A549 (cell line): Measurements from ENCODE around the gene AQP7. TPM values are rescaled to one million over a fixed set of nuclear protein-coding genes. Genes with fewer than 3 reads are reported as not detected.

Experiments used
- ATAC-seq, 2 experiments: fragments of 200-7000 bp in 1 of 2; fragments of >200 bp in 1 of 2; cut with Nextera tagmentation in 1 of 2; cut with Tn5 transposase in 1 of 2; 3 replicates each; pipeline versions ENCODE4 v1.8.0 to v1.9.1; 2018 to 2020; ENCODE audit warnings: mild to moderate bottlenecking in 1 of 2, moderate library complexity in 1 of 2
- CTCF ChIA-PET: fragments of 300-600 bp; sonication (Branson Sonifier 250); formaldehyde crosslinking; extraction: SDS; loops from one replicate; lab custom pipeline; 2021; ENCODE audit warnings: antibody characterized with exemption, inconsistent platforms; lab: Yijun Ruan, JAX
- POLR2A ChIA-PET: fragments of 350-600 bp; formaldehyde crosslinking; extraction: SDS; loops from one replicate; lab custom pipeline; 2021; ENCODE audit warnings: antibody characterized with exemption, inconsistent platforms; lab: Yijun Ruan, JAX
- DNase-seq, 2 experiments: peaks; one replicate each; pipeline versions ENCODE4 v3.0.0 to v3.0.0-alpha.2; 2011 to 2016; ENCODE audit warnings: low read depth in 1 of 2, low spot score in 1 of 2
- FAIRE-seq: peaks from 2 replicates; lab custom pipeline; 2011; peaks lifted over from hg19 to GRCh38; lab: Jason Lieb, UNC
- H3K27ac ChIP-seq, 2 experiments: fragments of >200 bp; sonication (Bioruptor Twin); formaldehyde crosslinking; 3 replicates each; pipeline ENCODE4 v1.5.1; 2016 to 2017
- H3K4me1 ChIP-seq: fragments of >200 bp; sonication (Bioruptor Twin); formaldehyde crosslinking; 3 replicates; pipeline ENCODE4 v1.6.1; 2016
- H3K4me2 ChIP-seq: fragments of >200 bp; sonication (Bioruptor Twin); formaldehyde crosslinking; 3 replicates; pipeline ENCODE4 v1.6.1; 2016
- H3K4me3 ChIP-seq: fragments of >200 bp; sonication (Bioruptor Twin); formaldehyde crosslinking; 3 replicates; pipeline ENCODE4 v1.5.1; 2016
- H3K9me3 ChIP-seq: fragments of >200 bp; sonication (Bioruptor Twin); formaldehyde crosslinking; 3 replicates; pipeline ENCODE4 v1.6.1; 2016
- BHLHE40 ChIP-seq: IDR thresholded peaks from 2 replicates; pipeline ENCODE4 v1.6.1; 2012; ENCODE audit warnings: low read depth, low read length, inconsistent platforms
- CBX8 ChIP-seq: fragments of 200-600 bp; sonication (generic); IDR thresholded peaks from 2 replicates; pipeline ENCODE4 v1.6.1; 2016
- CEBPB ChIP-seq, 2 experiments: fragments of >200 bp in 1 of 2; sonication (Bioruptor Twin) in 1 of 2; formaldehyde crosslinking in 1 of 2; IDR thresholded peaks; 2 replicates each; pipeline ENCODE4 v1.6.1; 2012 to 2016
- FOXS1 ChIP-seq: fragments of 250-450 bp; sonication (Bioruptor Pico); IDR thresholded peaks from 2 replicates; pipeline ENCODE4 v1.5.0; 2020; ENCODE audit warnings: mild to moderate bottlenecking, moderate library complexity
- JUN ChIP-seq, 2 experiments: fragments of >200 bp; sonication (Bioruptor Twin); formaldehyde crosslinking; IDR thresholded peaks; 2 replicates in 1 of 2; 3 replicates in 1 of 2; pipeline ENCODE4 v1.6.1; 2016 to 2017
- JUNB ChIP-seq: fragments of >200 bp; sonication (Bioruptor Twin); formaldehyde crosslinking; IDR thresholded peaks from 2 replicates; pipeline ENCODE4 v1.6.1; 2016
- KDM5A ChIP-seq: fragments of 200-600 bp; sonication (generic); IDR thresholded peaks from 2 replicates; pipeline ENCODE4 v1.6.1; 2016; ENCODE audit warnings: antibody characterized with exemption, mild to moderate bottlenecking
- MAFK ChIP-seq: fragments of 450-650 bp; IDR thresholded peaks from 2 replicates; pipeline ENCODE4 v1.6.1; 2014; ENCODE audit not compliant: partially characterized antibody
- NFE2L2 ChIP-seq: fragments of 150-350 bp; conservative IDR thresholded peaks from 2 replicates; pipeline ENCODE4 v1.6.1; 2014; ENCODE audit warnings: low read length
- RAD21 ChIP-seq, 2 experiments: fragments of >200 bp in 1 of 2; sonication (Bioruptor Twin) in 1 of 2; formaldehyde crosslinking in 1 of 2; IDR thresholded peaks in 1 of 2; conservative IDR thresholded peaks in 1 of 2; 2 replicates in 1 of 2; 3 replicates in 1 of 2; pipeline ENCODE4 v1.6.1; 2012 to 2018; ENCODE audit warnings: inconsistent platforms in 1 of 2
- RCOR1 ChIP-seq: fragments of 150-350 bp; IDR thresholded peaks from 2 replicates; pipeline ENCODE4 v1.6.1; 2014; ENCODE audit warnings: antibody characterized with exemption, low read length, low read depth
- TFCP2L1 ChIP-seq: fragments of 250-450 bp; sonication (Bioruptor Pico); IDR thresholded peaks from 2 replicates; pipeline ENCODE4 v1.5.0; 2021; ENCODE audit warnings: mild to moderate bottlenecking
- ZFP36 ChIP-seq: fragments of 450-650 bp; IDR thresholded peaks from 2 replicates; pipeline ENCODE4 v1.6.1; 2014; ENCODE audit warnings: borderline replicate concordance; ENCODE audit not compliant: partially characterized antibody
- ZNF302 ChIP-seq: fragments of 250-450 bp; sonication (Bioruptor Pico); IDR thresholded peaks from 2 replicates; pipeline ENCODE4 v1.9.0; 2021; ENCODE audit warnings: inconsistent platforms, mild to moderate bottlenecking, moderate library complexity
- ZSCAN20 ChIP-seq: fragments of 250-450 bp; sonication (Bioruptor Pico); IDR thresholded peaks from 2 replicates; pipeline ENCODE4 v1.8.0; 2022; ENCODE audit warnings: mild to moderate bottlenecking, moderate library complexity
- WGBS: methylation state at CpG from one replicate; pipeline ENCODE4 v1.1.6; 2017; ENCODE audit errors: missing lambda C conversion rate; 5-methylcytosine and 5-hydroxymethylcytosine counted together
- polyA plus RNA-seq, 4 experiments: library from polyadenylated mRNA; depleted of rRNA in 3 of 4; stranded (reverse); fragments of >200 nt; fragmentation: RNase III in 1 of 4; extraction: RNeasy Plus Mini Kit Qiagen cat#74134 plus additional on column Dnase treatment in 1 of 4; gene quantifications; 2 replicates in 3 of 4; 3 replicates in 1 of 4; pipeline ENCODE4 v1.2.3, GENCODE V29; 2011 to 2017
- TF ChIP-seq, protein P1 (sequence below): IDR thresholded peaks from 2 replicates; pipeline ENCODE4 v1.6.1; 2012
- TF ChIP-seq, protein P2 (sequence below): fragments of 250-450 bp; sonication (Bioruptor Pico); IDR thresholded peaks from 2 replicates; pipeline ENCODE4 v1.5.0; 2021; ENCODE audit warnings: mild to moderate bottlenecking, moderate library complexity, borderline replicate concordance
- TF ChIP-seq, protein P3 (sequence below): IDR thresholded peaks from 2 replicates; pipeline ENCODE4 v1.6.1; 2012
- TF ChIP-seq, protein P4 (sequence below): fragments of >200 bp; sonication (Bioruptor Twin); formaldehyde crosslinking; IDR thresholded peaks from 3 replicates; pipeline ENCODE4 v1.6.1; 2016

The AQP7 gene
- polyA plus RNA-seq, 2 of the 4 experiments (the other 2 are of a cell fraction) = 0.61 to 1.1 TPM

DNA sequence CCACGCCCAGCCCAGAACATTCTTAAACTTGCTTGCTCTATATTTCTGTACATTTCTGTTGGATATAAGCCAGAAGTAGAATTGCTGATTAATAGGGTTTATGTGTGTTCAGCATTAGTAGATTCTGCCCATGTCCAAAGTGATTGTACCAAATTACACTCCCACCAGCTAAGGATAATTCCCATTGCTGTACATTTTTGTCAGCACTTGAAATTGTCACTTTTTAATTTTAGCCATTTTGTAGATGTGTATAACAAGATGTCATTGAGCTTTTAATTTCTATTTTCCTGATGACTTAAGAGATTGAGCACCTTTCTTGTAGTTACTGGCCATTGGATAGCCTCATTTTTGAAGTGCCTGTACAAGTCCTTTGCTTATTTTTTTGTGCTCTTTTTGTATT is 46.4 kb downstream of the AQP7 start:
- peaks cover under 1% of the 10 kb centered on the region; the same call in 1 of the 3 replicates for H3K4me1 ChIP-seq
- no peak overlapping the region for H3K27ac ChIP-seq
- no peak for FAIRE-seq
- ChIA-PET CTCF (interaction anchor here (1.0 to 4.2 kb wide), 2 partner anchors 18 to 69 kb away, joined by 4 to 36 read pairs; no protein-coding TSS in a partner anchor), POLR2A (no interaction called here)
- H3K4me2 ChIP-seq = no peak overlapping the region
- ATAC-seq = no peak
- H3K9me3 ChIP-seq = no peaks in the 10 kb centered on the region
- H3K4me3 ChIP-seq = no peak overlapping the region
- no peak for DNase-seq
- TF ChIP-seq ZFP36 (peak; percentile 69), RAD21 (conservative IDR thresholded peaks at IDR 0.05 in 1 of 2, IDR thresholded peaks at IDR 0.05 in 1 of 2) (no peak), MAFK (no peak)
- WGBS = 93% methylated on average over 1 of the region's 1 CpG

DNA sequence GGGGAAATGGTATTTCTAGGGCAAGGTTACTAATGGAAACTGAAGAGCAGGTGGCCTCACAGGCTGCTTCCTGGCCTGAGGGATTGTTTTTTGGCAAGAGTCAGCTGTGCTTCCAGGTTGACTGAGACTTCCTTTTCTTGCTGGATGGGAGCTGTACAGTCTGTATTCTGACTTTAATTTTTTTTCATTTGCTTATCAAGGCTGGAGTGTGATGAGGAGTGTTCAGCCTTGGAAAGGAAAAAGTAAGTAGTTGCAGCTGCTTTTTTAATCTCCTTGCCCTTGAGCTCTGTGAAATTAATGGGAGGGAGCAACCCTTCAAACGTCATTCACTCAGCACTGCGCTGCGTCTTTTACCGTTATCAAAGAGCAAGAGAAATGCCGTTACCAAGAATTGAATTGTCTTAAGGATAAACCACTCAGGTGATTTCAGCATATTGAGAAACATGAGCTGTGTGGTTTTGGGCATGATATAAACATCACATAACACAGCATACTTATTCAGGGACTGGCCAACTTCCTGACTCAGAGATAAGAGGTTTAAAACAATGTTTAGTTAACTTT is 47.6 kb downstream of the AQP7 start:
- Histone ChIP-seq H3K9me3 (no peaks in the 10 kb centered on the region), H3K4me1 (peaks cover 12% of the 10 kb centered on the region; the same call in 2 of the 3 replicates), H3K4me3 (no peak overlapping the region), H3K27ac (no peak overlapping the region), H3K4me2 (no peak overlapping the region)
- 91% methylated on average over 5 of the region's 5 CpGs for WGBS
- no peak for FAIRE-seq
- DNase-seq = no peak
- TF ChIP-seq, protein P1, sequence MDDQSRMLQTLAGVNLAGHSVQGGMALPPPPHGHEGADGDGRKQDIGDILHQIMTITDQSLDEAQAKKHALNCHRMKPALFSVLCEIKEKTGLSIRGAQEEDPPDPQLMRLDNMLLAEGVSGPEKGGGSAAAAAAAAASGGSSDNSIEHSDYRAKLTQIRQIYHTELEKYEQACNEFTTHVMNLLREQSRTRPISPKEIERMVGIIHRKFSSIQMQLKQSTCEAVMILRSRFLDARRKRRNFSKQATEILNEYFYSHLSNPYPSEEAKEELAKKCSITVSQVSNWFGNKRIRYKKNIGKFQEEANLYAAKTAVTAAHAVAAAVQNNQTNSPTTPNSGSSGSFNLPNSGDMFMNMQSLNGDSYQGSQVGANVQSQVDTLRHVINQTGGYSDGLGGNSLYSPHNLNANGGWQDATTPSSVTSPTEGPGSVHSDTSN = no peak
- no peak for TF ChIP-seq ZNF302 (CRISPR knock-in tag)
- TF ChIP-seq TFCP2L1 (CRISPR knock-in tag) = no peak
- no peak for TF ChIP-seq CEBPB (IDR thresholded peaks at IDR 0.05)
- TF ChIP-seq BHLHE40 = no peak
- TF ChIP-seq, protein P2, sequence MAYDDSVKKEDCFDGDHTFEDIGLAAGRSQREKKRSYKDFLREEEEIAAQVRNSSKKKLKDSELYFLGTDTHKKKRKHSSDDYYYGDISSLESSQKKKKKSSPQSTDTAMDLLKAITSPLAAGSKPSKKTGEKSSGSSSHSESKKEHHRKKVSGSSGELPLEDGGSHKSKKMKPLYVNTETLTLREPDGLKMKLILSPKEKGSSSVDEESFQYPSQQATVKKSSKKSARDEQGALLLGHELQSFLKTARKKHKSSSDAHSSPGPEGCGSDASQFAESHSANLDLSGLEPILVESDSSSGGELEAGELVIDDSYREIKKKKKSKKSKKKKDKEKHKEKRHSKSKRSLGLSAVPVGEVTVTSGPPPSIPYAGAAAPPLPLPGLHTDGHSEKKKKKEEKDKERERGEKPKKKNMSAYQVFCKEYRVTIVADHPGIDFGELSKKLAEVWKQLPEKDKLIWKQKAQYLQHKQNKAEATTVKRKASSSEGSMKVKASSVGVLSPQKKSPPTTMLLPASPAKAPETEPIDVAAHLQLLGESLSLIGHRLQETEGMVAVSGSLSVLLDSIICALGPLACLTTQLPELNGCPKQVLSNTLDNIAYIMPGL = no peak
- TF ChIP-seq, protein P3, sequence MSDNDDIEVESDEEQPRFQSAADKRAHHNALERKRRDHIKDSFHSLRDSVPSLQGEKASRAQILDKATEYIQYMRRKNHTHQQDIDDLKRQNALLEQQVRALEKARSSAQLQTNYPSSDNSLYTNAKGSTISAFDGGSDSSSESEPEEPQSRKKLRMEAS = no peak
- no peak for TF ChIP-seq ZSCAN20 (CRISPR knock-in tag)
- no peak for TF ChIP-seq FOXS1 (CRISPR knock-in tag)
- no peak for TF ChIP-seq KDM5A
- TF ChIP-seq NFE2L2 = no peak
- no peak for TF ChIP-seq JUNB
- TF ChIP-seq, protein P4, sequence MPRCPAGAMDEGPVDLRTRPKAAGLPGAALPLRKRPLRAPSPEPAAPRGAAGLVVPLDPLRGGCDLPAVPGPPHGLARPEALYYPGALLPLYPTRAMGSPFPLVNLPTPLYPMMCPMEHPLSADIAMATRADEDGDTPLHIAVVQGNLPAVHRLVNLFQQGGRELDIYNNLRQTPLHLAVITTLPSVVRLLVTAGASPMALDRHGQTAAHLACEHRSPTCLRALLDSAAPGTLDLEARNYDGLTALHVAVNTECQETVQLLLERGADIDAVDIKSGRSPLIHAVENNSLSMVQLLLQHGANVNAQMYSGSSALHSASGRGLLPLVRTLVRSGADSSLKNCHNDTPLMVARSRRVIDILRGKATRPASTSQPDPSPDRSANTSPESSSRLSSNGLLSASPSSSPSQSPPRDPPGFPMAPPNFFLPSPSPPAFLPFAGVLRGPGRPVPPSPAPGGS = no peak
- TF ChIP-seq CBX8 = no peak
- ChIA-PET POLR2A (no interaction called here), CTCF (interaction anchor here (1.1 to 4.2 kb wide), 4 partner anchors 19 to 112 kb away, joined by 3 to 36 read pairs (median 3); no protein-coding TSS in a partner anchor)
- no peak for ATAC-seq

DNA sequence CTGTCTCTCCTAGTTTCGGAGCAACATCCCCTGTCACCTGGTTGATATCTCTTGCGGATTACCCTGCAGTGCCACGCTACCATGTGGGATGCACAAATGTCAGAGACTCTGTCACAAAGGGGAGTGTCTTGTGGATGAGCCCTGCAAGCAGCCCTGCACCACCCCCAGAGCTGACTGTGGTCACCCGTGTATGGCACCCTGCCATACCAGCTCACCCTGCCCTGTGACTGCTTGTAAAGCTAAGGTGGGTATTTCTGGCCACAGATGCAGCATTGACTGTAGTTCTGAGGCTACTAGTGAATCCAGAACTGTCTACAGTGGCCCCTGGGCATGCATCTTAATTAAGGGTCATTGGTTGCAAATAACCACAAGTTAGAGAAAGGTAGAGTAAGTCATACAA is 50.8 kb downstream of the AQP7 start:
- 0 out of 5 replicates have a peak, but pooled peaks of 1 of the 2 experiments have one; percentile 24 for TF ChIP-seq JUN (IDR thresholded peaks at IDR 0.05)
- no peak for TF ChIP-seq RCOR1
- Histone ChIP-seq H3K27ac (no peak overlapping the region), H3K4me2 (no peak overlapping the region), H3K9me3 (no peaks in the 10 kb centered on the region), H3K4me1 (peaks cover 12% of the 10 kb centered on the region; the same call in 2 of the 3 replicates), H3K4me3 (no peak overlapping the region)
- 87% methylated on average over 4 of the region's 4 CpGs for WGBS
- ChIA-PET CTCF (interaction anchor here (1.0 to 2.8 kb wide), 5 partner anchors 9 to 102 kb away, joined by 3 to 18 read pairs (median 5); no protein-coding TSS in a partner anchor), POLR2A (no interaction called here)
- ATAC-seq (peak in 1 of 2 experiments; percentile 18; a peak in 1 of 6 replicates), FAIRE-seq (no peak), DNase-seq (no peak)
